Activated CD8-positive, alpha-beta memory T cell treated with anti-CD3 and anti-CD28 coated beads for 4 hours (primary cell): ENCODE data around the gene CYGB.

Experiments used
- DNase-seq, 2 donors: peaks; one replicate each; pipeline ENCODE4 v3.0.0-alpha.2; 2020; ENCODE audit warnings: low read depth in 2 of 2

CYGB gene

DNA sequence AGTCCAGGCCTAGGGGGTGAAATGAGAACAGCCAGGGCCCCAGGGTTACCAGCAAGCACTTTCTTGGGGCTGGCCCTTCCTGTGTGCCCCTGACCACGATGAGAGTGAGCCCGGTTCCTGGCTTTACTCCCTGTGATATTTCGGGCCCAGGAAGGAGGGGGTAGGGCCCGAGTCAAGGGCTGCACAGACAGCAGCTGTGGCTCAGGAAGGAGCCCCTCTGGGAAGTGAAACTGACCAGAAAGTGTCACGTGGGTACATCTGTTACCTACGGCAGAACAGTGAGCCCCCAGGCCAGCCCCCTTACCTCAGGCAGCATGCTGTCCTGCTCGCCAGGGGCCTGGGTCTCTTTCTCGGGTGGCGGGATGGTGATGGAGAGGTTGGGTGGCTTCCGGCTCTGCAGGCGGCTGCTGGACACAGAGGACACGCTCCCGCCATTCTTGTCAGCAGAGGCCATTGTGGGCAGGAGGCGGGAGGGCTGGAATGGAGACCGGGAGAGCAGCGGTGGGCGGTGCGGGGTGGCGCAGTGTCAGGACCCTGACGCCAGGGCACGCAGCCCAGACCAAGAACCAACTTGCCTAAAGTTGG is 56.3 kb downstream of the CYGB start:
- DNase-seq, result no peak

DNA sequence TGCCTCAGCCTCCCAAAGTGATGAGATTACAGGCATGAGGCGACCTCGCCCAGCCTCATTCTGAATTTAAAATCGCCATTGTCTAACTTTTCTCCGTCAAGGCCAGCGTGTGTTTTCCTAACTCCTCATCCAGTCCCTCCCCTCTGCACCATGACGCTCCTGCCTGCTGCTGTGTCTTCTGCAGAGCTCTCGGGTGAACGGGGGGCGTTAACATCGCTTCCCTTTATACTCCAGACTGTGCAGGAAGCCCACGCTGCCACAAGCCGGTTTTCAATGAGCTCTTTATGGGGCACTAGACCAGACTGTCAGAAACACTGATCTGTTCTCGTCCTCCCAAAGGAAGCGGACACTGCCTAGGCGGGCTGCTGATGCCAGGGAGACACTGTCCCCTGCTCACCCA is 56.9 kb downstream of the CYGB start:
- DNase-seq, result no peak

DNA sequence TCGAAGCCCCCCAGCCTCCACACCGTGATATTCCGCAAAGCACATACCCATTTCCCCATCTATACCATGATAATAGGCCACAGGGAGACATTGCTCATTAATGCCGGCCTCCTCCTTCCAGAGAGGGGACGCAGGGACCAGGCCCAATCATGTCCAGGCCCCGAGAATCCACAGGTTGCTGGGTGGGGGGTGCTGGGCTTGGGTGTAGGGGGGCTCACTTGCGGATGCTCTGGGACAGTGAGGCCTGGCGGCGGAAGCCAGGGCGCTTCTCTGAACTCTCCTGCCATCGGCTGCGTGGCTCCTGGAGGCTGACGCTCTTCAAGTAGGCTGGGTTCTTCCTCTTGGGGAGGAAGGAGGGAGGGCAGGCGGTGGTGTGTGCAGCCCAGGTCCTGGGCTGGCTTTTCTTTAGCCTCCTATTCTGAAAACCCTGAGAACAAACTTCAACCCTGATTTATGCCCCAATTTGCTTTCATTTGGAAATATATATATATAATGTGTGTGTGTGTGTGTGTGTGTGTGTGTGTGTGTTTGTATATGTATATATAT is 57.9 kb downstream of the CYGB start:
- no peak for DNase-seq

GRCh38 chr17:76478730-76479514 is 58.6 kb downstream of the CYGB start:
- DNase-seq, result no peak

DNA sequence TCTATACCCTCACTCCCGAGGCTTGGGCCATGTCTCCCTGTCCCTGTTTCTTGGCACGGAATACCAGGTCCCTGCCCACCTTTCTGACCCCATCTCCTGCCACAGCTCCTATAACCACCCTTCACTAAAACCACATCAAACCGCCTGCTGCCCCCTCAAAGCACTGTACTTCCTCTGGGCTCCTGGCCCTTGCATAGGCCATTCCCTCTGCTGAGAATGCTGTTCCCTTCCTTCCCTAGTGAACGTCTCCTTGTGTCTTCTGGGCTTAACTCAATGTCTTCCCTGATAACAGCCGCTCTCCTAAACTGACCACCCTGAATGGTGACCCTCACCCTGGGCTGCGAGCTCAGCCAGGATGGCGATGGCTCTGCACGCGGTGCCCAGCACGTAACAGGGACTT is 59.4 kb downstream of the CYGB start:
- DNase-seq, result no peak

DNA sequence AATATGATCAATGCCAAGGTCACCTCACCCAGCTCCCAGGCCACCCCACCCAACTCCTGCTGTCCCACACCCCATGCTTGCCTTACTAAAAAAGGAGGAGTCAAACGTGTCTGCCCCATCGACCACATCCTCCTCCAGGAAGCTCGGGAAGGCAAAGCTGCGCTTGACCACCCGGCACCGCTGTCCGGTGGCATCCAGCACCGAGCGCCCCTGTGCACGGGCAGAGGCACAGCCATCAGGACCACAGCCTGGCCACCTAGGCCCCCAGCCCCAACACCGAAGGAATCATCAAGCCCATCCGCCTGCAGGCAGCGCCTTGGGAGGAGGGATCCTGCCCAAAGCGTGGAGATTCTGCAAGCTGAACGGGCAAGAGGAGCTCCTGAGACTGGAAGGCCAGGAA is 59.9 kb downstream of the CYGB start:
- DNase-seq, result no peak
